ENCODE measurements around the gene BLNK.
A peak's percentile ranks its signal among the peaks of the same experiment; 100 is the strongest.

BLNK gene

GRCh38 chr10:96235326-96236089 is 35.9 kb downstream of the BLNK start:
- H3K9me3 Mint-ChIP-seq, result no peaks in the 10 kb centered on the region
- H3K4me1 Mint-ChIP-seq, result peaks cover 6% of the 10 kb centered on the region
- DNase-seq (no peak), ATAC-seq (no peak)
- H3K27me3 Mint-ChIP-seq, result no peaks in the 10 kb centered on the region
- H3K4me3 Mint-ChIP-seq, result no peak overlapping the region
- H3K36me3 Mint-ChIP-seq (ENCODE audit: low read depth), result no peaks in the 10 kb centered on the region
- no peak overlapping the region for H3K27ac Mint-ChIP-seq

- Mint-ChIP-seq H3K4me3 (no peak overlapping the region), H3K27me3 (no peaks in the 10 kb centered on the region), H3K27ac (no peak overlapping the region), H3K4me1 (peaks cover 1% of the 10 kb centered on the region), H3K9me3 (no peaks in the 10 kb centered on the region), H3K36me3 (ENCODE audit: low read depth) (no peaks in the 10 kb centered on the region)
- no peak for ATAC-seq
- DNase-seq, result no peak
Observed at GRCh38 chr10:96233959-96234358, 37.4 kb downstream of the BLNK start.

- Mint-ChIP-seq H3K36me3 (ENCODE audit: low read depth) (no peaks in the 10 kb centered on the region), H3K27ac (no peak overlapping the region), H3K9me3 (no peaks in the 10 kb centered on the region), H3K4me1 (no peaks in the 10 kb centered on the region), H3K27me3 (no peaks in the 10 kb centered on the region), H3K4me3 (no peak overlapping the region)
- ATAC-seq (no peak), DNase-seq (no peak)
Observed at GRCh38 chr10:96230527-96230926, 40.8 kb downstream of the BLNK start.

- Mint-ChIP-seq H3K9me3 (no peaks in the 10 kb centered on the region), H3K27me3 (no peaks in the 10 kb centered on the region), H3K36me3 (ENCODE audit: low read depth) (no peaks in the 10 kb centered on the region), H3K4me3 (no peak overlapping the region), H3K4me1 (no peaks in the 10 kb centered on the region), H3K27ac (peak overlapping the region; percentile 34)
- ATAC-seq, result peak; percentile 64
- peak; percentile 80 for DNase-seq
Observed at GRCh38 chr10:96229568-96230030, 41.8 kb downstream of the BLNK start.

- Mint-ChIP-seq H3K36me3 (ENCODE audit: low read depth) (no peaks in the 10 kb centered on the region), H3K9me3 (no peaks in the 10 kb centered on the region), H3K27me3 (no peaks in the 10 kb centered on the region), H3K4me1 (no peaks in the 10 kb centered on the region), H3K4me3 (no peak overlapping the region), H3K27ac (no peak overlapping the region)
- ATAC-seq, result no peak
- DNase-seq, result no peak
Observed at GRCh38 chr10:96228408-96228994, 42.9 kb downstream of the BLNK start.

GRCh38 chr10:96227206-96227605 is 44.2 kb downstream of the BLNK start:
- no peak overlapping the region for H3K27ac Mint-ChIP-seq
- no peaks in the 10 kb centered on the region for H3K27me3 Mint-ChIP-seq
- DNase-seq (no peak), ATAC-seq (no peak)
- no peaks in the 10 kb centered on the region for H3K36me3 Mint-ChIP-seq (ENCODE audit: low read depth)
- no peaks in the 10 kb centered on the region for H3K4me1 Mint-ChIP-seq
- H3K4me3 Mint-ChIP-seq, result no peak overlapping the region
- H3K9me3 Mint-ChIP-seq, result no peaks in the 10 kb centered on the region

GRCh38 chr10:96225119-96225518 is 46.2 kb downstream of the BLNK start:
- peaks cover 2% of the 10 kb centered on the region for H3K27me3 Mint-ChIP-seq
- no peaks in the 10 kb centered on the region for H3K9me3 Mint-ChIP-seq
- ATAC-seq (no peak), DNase-seq (no peak)
- no peaks in the 10 kb centered on the region for H3K4me1 Mint-ChIP-seq
- no peak overlapping the region for H3K4me3 Mint-ChIP-seq
- no peak overlapping the region for H3K27ac Mint-ChIP-seq
- H3K36me3 Mint-ChIP-seq (ENCODE audit: low read depth), result no peaks in the 10 kb centered on the region

- H3K27me3 Mint-ChIP-seq, result peaks cover 3% of the 10 kb centered on the region
- DNase-seq (no peak), ATAC-seq (no peak)
- H3K4me3 Mint-ChIP-seq, result no peak overlapping the region
- no peak overlapping the region for H3K27ac Mint-ChIP-seq
- no peaks in the 10 kb centered on the region for H3K4me1 Mint-ChIP-seq
- H3K36me3 Mint-ChIP-seq (ENCODE audit: low read depth), result no peaks in the 10 kb centered on the region
- H3K9me3 Mint-ChIP-seq, result no peaks in the 10 kb centered on the region
Observed at GRCh38 chr10:96222908-96223307, 48.5 kb downstream of the BLNK start.

GRCh38 chr10:96222441-96222840 is 48.9 kb downstream of the BLNK start:
- no peaks in the 10 kb centered on the region for H3K9me3 Mint-ChIP-seq
- H3K27me3 Mint-ChIP-seq, result peaks cover 3% of the 10 kb centered on the region
- DNase-seq, result no peak
- no peaks in the 10 kb centered on the region for H3K4me1 Mint-ChIP-seq
- H3K4me3 Mint-ChIP-seq, result no peak overlapping the region
- no peak overlapping the region for H3K27ac Mint-ChIP-seq
- no peak for ATAC-seq
- no peaks in the 10 kb centered on the region for H3K36me3 Mint-ChIP-seq (ENCODE audit: low read depth)

GRCh38 chr10:96218826-96219225 is 52.5 kb downstream of the BLNK start:
- no peak for DNase-seq
- Mint-ChIP-seq H3K4me1 (no peaks in the 10 kb centered on the region), H3K27ac (no peak overlapping the region), H3K4me3 (no peak overlapping the region), H3K27me3 (peaks cover 5% of the 10 kb centered on the region), H3K36me3 (ENCODE audit: low read depth) (no peaks in the 10 kb centered on the region), H3K9me3 (no peaks in the 10 kb centered on the region)
- no peak for ATAC-seq

GRCh38 chr10:96217711-96218110 is 53.7 kb downstream of the BLNK start:
- peaks cover 5% of the 10 kb centered on the region for H3K27me3 Mint-ChIP-seq
- H3K36me3 Mint-ChIP-seq (ENCODE audit: low read depth), result no peaks in the 10 kb centered on the region

GRCh38 chr10:96216775-96217174 is 54.6 kb downstream of the BLNK start:
- Mint-ChIP-seq H3K27ac (no peak overlapping the region), H3K36me3 (ENCODE audit: low read depth) (no peaks in the 10 kb centered on the region), H3K4me1 (no peaks in the 10 kb centered on the region), H3K27me3 (peaks cover 5% of the 10 kb centered on the region), H3K9me3 (no peaks in the 10 kb centered on the region), H3K4me3 (no peak overlapping the region)
- DNase-seq, result no peak
- ATAC-seq, result no peak

More at GRCh38 chr10:96217711-96218110, 53.7 kb downstream of the BLNK start:
- H3K27ac Mint-ChIP-seq, result no peak overlapping the region
- H3K4me3 Mint-ChIP-seq, result no peak overlapping the region
- no peaks in the 10 kb centered on the region for H3K9me3 Mint-ChIP-seq
- DNase-seq, result no peak
- no peak for ATAC-seq
- no peaks in the 10 kb centered on the region for H3K4me1 Mint-ChIP-seq

- no peaks in the 10 kb centered on the region for H3K4me1 Mint-ChIP-seq
- no peak overlapping the region for H3K27ac Mint-ChIP-seq
- no peaks in the 10 kb centered on the region for H3K9me3 Mint-ChIP-seq
- no peak overlapping the region for H3K4me3 Mint-ChIP-seq
- no peak for ATAC-seq
- H3K36me3 Mint-ChIP-seq (ENCODE audit: low read depth), result no peaks in the 10 kb centered on the region
- DNase-seq, result no peak
- H3K27me3 Mint-ChIP-seq, result peaks cover 2% of the 10 kb centered on the region
Observed at GRCh38 chr10:96212911-96213310, 58.5 kb downstream of the BLNK start.

- H3K27me3 Mint-ChIP-seq, result peaks cover 2% of the 10 kb centered on the region
- no peak for ATAC-seq
- no peaks in the 10 kb centered on the region for H3K4me1 Mint-ChIP-seq
- H3K9me3 Mint-ChIP-seq, result no peaks in the 10 kb centered on the region
- H3K36me3 Mint-ChIP-seq (ENCODE audit: low read depth), result no peaks in the 10 kb centered on the region
- no peak for DNase-seq
- no peak overlapping the region for H3K27ac Mint-ChIP-seq
- H3K4me3 Mint-ChIP-seq, result no peak overlapping the region
Observed at GRCh38 chr10:96211764-96212163, 59.6 kb downstream of the BLNK start.

- Mint-ChIP-seq H3K27me3 (no peaks in the 10 kb centered on the region), H3K27ac (no peak overlapping the region), H3K4me1 (no peaks in the 10 kb centered on the region), H3K9me3 (no peaks in the 10 kb centered on the region), H3K4me3 (no peak overlapping the region), H3K36me3 (ENCODE audit: low read depth) (no peaks in the 10 kb centered on the region)
- ATAC-seq (no peak), DNase-seq (no peak)
Observed at GRCh38 chr10:96208946-96209345, 62.4 kb downstream of the BLNK start.
